ENCODE data around the gene BNC2. TPM values are rescaled to one million over a fixed set of nuclear protein-coding genes. Genes with fewer than 3 reads are reported as not detected.

Gene BNC2
- total RNA-seq, 1 experiment from 2014 or later, result 43.6 TPM

GRCh38 chr9:16384993-16385392 lies 485.5 kb downstream of the BNC2 start:
- H3K27ac Mint-ChIP-seq, result no peak overlapping the region
- H3K9me3 Mint-ChIP-seq, result peaks cover 6% of the 10 kb centered on the region in 2 experiments; a peak in 4 of 5 replicates
- Histone ChIP-seq H3K14ac (ENCODE audit: insufficient read depth, low read length) (no peak overlapping the region), H3K4ac (ENCODE audit: low read depth, low read length) (no peak overlapping the region), H3K23me2 (ENCODE audit: insufficient read length, low read depth, low read length, poor library complexity, severe bottlenecking) (no peaks in the 10 kb centered on the region), H2AK5ac (ENCODE audit: insufficient read length, low read length) (no peak overlapping the region), H3K27ac (ENCODE audit: insufficient read length, low read depth, low read length) (no peak overlapping the region), H2BK120ac (ENCODE audit: low read depth, low read length, poor library complexity, severe bottlenecking) (no peak overlapping the region), H4K91ac (ENCODE audit: insufficient read length, low read depth, low read length) (no peak overlapping the region), H2BK15ac (ENCODE audit: low read depth, low read length) (no peak overlapping the region), H3K27me3 (ENCODE audit: insufficient read depth, low read length) (no peaks in the 10 kb centered on the region), H3T11ph (ENCODE audit: low read length) (no peak overlapping the region), H2BK12ac (ENCODE audit: insufficient read length, low read depth, low read length) (no peak overlapping the region), H3K9ac (ENCODE audit: extremely low read depth, insufficient read length, low read length) (no peak overlapping the region), H3K79me2 (ENCODE audit: insufficient read depth, low read length) (no peaks in the 10 kb centered on the region), H4K5ac (ENCODE audit: insufficient read length, low read depth, low read length) (no peak overlapping the region), H3K23ac (ENCODE audit: insufficient read length, low read depth, low read length) (no peak overlapping the region), H2BK20ac (ENCODE audit: low read depth, low read length, poor library complexity, severe bottlenecking) (no peak overlapping the region), H4K20me1 (ENCODE audit: control insufficient read depth, insufficient read depth, insufficient read length) (no peaks in the 10 kb centered on the region), H3K4me2 (ENCODE audit: insufficient read depth, insufficient read length, low read length) (no peak overlapping the region), H3K18ac (ENCODE audit: insufficient read length, low read depth, low read length) (no peak overlapping the region), H3K56ac (ENCODE audit: insufficient read length, low read depth, low read length) (no peak overlapping the region), H3K9me3 (ENCODE audit: control insufficient read depth, low read depth, low read length) (no peaks in the 10 kb centered on the region), H3K79me1 (ENCODE audit: insufficient read depth, low read depth, low read length, poor library complexity, severe bottlenecking) (no peaks in the 10 kb centered on the region), H2AFZ (ENCODE audit: low read length) (no peak overlapping the region), H3K4me1 (ENCODE audit: insufficient read depth, low read length) (no peaks in the 10 kb centered on the region), H2BK5ac (ENCODE audit: insufficient read length, low read length) (no peak overlapping the region), H4K8ac (replicated peaks; ENCODE audit: insufficient read length, low read depth, low read length) (no peak overlapping the region)
- DNase-seq, result no peak
- H3K4me1 Mint-ChIP-seq, result peaks cover under 1 to 7% of the 10 kb centered on the region in 2 experiments; a peak in 3 of 4 replicates
- peaks cover 0 to 9% (median 7%) of the 10 kb centered on the region in 3 experiments; a peak in 3 of 7 replicates for H3K36me3 Mint-ChIP-seq (ENCODE audit: insufficient read depth in 1 of 3, low read depth in 3 of 3)
- H3K4me3 Mint-ChIP-seq, result no peak overlapping the region
- H3K27me3 Mint-ChIP-seq (ENCODE audit: low read depth), result no peaks in the 10 kb centered on the region
- no CpG with 5 or more reads among the region's 6 CpGs for WGBS (ENCODE audit: extremely low coverage, insufficient read length, low lambda C conversion rate)
- no peak for TF ChIP-seq CTCF (conservative IDR thresholded peaks at IDR 0.05)

All from H9 (cell line).